ENCODE measurements around the gene PDZD7. TPM values are rescaled to one million over a fixed set of nuclear protein-coding genes. Genes with fewer than 3 reads are reported as not detected.

PDZD7 gene
- total RNA-seq, 2 donors from 2014 or later = 0.21 to 0.78 TPM

DNA sequence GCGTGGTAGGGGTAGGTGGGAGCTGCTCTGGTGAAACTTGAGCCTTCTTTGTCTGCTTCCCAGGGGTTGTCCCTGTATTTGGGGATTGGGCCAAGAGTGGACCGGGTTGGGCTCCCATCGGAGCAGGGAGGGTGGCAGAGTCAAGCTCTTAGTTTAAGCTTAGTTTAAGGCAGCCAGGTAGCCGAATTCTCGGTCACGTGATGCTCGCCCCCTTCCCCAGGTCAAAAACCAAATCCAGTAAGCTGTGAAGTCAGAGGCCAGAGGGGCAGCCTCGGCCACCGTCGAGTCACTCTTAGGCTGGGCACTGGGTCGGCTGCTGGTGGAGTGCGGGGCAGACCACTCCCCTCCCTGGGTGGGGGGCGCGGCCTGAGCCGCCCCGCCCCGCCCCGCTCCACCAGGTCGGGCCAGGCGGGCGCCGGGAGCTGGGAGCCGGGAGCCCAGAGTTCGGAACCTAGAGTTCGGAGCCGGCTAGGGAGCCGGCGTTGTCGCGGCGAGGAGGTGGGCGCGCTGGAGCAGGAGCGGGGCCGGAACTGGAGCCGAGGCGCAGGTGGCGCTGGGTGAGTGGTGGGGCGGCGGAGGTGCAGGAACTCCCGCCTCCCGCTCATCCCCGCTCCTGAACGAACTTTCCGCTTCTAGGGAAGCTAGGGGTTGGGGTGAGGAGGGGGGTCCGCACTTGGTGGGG is 34.1 kb downstream of the PDZD7 start:
- intact Hi-C loops (cut with DNase I, micrococcal nuclease) = no loop called here
- ATAC-seq (peak; percentile 35), DNase-seq (peak; percentile 58 to 65)

DNA sequence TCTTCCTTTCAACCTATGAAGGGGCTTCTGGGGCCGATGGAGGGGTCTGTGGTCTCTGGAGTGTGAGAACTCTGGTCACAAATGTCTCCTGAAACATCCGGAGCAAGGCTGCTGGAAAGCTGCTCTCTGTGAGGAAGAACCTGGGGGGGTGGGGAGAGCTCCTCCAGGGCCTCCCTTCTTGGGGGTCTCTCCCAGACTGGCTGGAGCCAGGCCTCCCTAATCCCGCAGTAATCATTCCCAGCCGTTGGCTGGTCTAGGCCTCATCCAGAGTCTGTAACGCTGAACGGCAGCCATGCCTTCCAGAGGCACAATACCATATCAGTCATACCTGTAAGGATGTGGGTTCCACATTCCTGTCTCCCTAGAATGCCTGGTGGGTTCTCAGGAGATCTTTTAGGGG is 35.7 kb downstream of the PDZD7 start:
- intact Hi-C loops (cut with DNase I, micrococcal nuclease) = no loop called here
- peak in 1 of 2 donors; percentile 27 for DNase-seq
- ATAC-seq = no peak

DNA sequence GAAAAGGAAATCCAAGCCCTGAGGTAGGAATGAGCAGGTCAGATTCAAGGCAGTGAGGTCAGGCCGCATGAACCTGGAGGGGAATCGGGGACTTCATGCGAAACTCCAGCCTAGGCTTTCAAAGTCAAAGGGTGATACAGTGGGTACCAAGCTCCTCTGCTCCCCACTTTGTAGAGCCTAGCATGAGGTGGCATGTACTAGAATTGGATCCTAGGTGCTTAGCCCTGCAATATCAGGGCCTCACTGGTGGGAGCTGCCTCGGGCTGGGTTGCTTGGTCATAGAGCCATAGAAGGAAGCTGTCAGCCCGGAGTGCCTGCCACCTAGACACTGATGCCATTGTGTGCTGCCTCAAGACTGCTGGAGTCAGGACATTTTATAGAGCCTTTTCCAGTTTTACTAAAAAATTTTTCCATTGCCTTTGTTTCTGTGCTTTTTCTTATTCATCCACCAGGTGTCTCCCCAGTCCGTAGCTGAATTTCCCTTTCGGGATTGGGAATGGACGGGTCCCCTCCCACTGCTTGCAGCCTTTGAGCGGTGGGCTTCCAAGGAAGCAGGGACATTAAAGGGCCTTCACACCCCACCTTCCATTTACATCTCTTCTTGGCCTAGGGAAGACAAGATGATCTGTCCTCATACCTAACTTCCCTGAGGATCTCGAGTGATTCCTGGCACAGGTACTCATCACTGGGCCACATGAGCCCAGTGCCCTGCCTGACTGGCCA is 36.8 kb downstream of the PDZD7 start:
- ATAC-seq = no peak
- DNase-seq = no peak
- intact Hi-C loops (cut with DNase I, micrococcal nuclease) = no loop called here

DNA sequence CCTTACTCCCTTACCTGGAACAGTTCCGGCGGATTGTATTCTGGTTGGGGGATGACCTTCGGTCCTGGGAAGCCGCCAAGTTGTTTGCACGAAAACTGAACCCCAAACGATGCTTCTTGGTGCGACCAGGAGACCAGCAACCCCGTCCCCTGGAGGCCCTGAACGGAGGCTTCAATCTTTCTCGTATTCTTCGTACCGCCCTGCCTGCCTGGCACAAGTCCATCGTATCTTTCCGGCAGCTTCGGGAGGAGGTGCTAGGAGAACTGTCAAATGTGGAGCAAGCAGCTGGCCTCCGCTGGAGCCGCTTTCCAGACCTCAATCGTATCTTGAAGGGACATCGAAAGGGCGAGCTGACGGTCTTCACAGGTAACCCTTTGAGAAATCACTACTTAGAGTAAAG is 41.8 kb downstream of the PDZD7 start:
- DNase-seq (no peak), ATAC-seq (no peak)
- intact Hi-C loops (cut with DNase I, micrococcal nuclease) = no loop called here

DNA sequence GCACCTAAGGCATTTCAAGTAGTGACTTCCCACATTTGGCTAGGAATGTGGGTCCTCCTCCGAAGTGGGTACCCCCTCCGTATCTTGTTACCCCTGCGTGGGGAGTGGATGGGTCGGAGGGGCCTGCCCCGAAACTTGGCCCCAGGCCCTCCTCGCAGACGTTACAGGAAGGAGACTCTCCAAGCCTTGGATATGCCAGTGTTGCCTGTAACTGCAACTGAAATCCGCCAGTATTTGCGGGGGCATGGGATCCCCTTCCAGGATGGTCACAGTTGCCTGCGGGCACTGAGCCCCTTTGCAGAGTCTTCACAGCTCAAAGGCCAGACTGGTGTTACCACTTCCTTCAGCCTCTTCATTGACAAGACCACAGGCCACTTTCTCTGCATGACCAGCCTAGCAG is 42.8 kb downstream of the PDZD7 start:
- ATAC-seq (no peak), DNase-seq (no peak)
- intact Hi-C loops (cut with DNase I, micrococcal nuclease) = no loop called here

DNA sequence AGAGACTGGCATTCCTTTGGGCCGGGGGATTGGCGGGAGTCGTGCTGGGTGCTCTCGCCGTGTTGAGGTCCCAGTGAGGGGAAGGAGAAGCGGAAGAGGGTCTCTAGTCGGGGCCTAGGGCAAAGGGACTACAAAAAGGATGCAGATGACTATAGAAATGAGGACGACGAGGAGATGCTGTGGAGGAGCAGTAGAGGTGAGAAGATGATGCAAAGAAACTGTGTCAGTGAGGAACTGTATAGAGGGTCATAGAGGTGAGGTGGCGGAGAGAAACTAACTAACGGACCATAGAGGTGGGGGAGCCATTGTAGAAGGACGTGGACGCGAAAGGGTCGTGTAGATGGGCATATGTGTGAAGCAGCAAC is 43.3 kb downstream of the PDZD7 start:
- DNase-seq (no peak), ATAC-seq (no peak)
- intact Hi-C loops (cut with DNase I, micrococcal nuclease) = no loop called here

DNA sequence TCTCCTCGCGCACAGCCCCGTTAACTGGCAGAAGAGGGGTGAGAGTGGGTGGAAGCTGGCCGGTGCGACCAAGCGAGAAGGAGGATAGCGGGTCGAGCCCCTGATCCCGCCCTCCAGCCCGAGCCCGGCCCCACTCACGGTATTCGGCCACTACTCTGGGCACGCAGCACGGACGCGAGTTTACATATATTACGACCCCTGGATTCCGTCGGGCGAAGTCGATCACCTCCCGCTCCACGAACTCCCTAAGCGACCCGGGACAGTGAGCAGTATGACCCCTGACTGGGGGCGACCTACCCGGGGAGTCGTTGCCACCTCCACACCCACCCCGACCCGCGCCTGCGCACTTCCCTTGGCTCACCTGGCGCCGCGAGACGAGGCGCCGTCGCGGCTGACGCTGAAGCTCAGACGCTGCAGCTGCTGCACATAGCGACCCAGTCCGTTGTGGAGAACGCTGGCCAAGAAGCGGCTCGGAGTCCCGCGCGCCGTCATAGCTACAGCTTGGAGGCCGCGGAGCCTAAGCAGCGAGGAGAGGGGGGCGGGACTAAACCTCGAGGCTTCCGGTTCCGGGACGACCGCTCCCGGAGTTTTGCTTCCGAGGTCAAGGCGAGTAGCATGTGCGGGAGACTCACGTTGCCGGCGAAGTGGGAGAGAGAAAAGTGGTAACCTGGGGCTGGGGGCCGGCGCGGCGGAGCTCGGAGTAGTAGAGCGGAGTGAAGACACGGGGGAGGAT is 43.8 kb downstream of the PDZD7 start, which contains the start of the genes MRPL43 and TWNK:
Gene MRPL43, minus strand, starts transcription at position 546 of the 733 bp plus-strand sequence. Its CDS starts 54 bp downstream, at position 492.
Gene TWNK, plus strand, starts transcription at position 592 of the 733 bp plus-strand sequence. CDS start 668 bp downstream, outside the sequence.
- peak; percentile 80 for ATAC-seq
- intact Hi-C loops (cut with DNase I, micrococcal nuclease) = no loop called here

DNA sequence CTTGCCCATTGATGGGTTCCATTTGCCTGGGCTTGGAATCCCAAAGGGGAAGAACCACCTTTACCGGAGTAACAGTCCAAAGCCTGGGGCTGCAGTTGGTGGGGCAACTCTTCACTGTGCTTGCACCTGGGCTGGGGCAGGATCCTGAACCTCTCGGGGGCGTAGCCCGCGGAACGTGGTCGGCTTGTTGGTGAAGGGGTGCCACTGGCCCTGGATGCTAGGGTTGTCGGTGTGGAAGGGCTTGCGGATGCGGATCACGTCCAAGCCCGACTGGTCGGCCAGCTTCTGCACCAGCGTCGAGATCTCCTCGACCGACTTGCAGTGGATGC is 44.3 kb downstream of the PDZD7 start:
- DNase-seq = peak in 1 of 2 donors; percentile 34
- intact Hi-C loops (cut with DNase I, micrococcal nuclease) = no loop called here
- ATAC-seq = peak; percentile 18

More for the DNA sequence above, 43.8 kb downstream of the PDZD7 start, which contains the start of the genes MRPL43 and TWNK:
- DNase-seq = peak; percentile 81 to 93

DNA sequence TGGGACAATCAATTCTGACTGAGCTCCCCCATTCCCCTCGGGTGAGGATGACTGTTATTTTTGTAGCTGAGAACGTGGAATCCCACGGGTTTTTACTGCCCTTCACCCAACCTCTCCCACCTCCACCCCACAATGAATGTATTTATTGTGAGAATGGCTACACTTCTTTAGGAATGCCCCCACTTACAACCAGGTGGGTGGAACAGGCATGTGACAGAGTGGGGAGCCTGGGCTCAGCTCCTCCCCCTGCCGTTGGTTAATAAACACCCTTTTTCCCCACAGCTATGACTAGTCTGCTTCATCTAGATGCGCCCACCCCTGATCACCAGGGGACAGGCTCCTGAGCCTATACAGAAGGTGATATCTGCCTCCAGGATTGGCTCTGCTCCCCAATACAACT is 45.6 kb downstream of the PDZD7 start:
- ATAC-seq = no peak
- DNase-seq = peak in 1 of 2 donors; percentile 18
- intact Hi-C loops (cut with DNase I, micrococcal nuclease) = no loop called here

DNA sequence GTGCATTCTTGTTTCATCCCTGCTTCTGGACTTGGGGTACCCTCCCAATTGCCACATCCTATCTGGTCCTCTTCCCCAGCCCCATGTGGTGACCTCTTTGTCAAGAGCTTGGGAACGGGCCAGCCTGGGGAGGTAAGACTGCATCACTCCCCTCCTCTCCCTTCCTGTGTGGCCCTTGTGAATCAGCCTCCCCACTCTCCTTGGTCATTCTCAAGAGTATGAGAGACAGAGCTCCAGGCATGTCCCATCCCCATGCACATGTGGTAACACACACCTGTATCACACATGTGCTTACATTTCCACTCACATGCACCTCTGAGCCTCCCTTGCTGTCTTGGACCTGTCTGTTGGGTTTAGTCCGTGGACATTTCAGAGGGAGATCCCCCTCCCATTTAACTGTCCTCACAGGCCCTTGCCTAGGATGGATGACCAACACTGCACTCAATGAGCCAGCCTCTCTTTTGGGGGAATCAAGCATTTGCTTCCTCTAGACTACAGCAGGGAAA is 46.2 kb downstream of the PDZD7 start:
- intact Hi-C loops (cut with DNase I, micrococcal nuclease) = no loop called here
- DNase-seq (peak; percentile 5 to 14), ATAC-seq (no peak)

DNA sequence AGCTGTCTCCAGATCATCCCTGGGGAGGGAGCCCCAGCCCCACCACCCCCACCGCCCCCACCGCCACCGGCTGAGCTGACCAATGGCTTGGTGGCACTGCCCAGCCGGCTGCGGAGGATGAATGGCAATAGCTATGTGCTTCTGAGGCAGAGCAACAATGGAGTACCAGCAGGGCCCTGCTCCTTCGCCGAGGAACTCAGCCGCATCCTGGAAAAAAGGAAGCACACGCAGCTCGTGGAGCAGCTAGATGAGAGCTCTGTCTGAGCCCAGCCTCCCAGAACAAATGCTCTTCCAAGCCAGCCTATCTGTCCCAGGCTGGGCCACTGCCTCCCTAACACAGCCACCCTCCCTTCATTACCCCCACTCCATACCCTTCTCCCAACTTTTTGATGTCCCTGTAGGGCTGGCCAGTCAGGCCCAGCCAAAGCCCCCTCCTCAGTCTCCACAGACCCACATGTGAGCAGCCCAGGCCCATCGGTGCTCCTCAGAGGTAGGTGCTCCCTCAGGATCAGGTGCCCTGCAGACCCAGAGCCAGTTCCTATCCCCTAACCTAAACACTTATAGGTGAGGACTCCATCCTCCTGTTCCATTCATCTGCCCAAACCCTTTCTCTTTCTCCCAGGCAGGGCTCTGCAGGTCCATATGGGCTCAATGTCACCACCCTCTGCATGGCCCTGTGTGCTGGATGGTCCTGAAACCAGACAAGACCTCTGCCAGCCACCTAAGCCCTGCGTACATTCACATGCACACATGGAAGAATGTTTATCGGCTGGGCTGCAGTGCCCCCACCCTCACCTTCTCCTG is 46.9 kb downstream of the PDZD7 start:
- ATAC-seq (no peak), DNase-seq (peak; percentile 6 to 23)
- intact Hi-C loops (cut with DNase I, micrococcal nuclease) = no loop called here

DNA sequence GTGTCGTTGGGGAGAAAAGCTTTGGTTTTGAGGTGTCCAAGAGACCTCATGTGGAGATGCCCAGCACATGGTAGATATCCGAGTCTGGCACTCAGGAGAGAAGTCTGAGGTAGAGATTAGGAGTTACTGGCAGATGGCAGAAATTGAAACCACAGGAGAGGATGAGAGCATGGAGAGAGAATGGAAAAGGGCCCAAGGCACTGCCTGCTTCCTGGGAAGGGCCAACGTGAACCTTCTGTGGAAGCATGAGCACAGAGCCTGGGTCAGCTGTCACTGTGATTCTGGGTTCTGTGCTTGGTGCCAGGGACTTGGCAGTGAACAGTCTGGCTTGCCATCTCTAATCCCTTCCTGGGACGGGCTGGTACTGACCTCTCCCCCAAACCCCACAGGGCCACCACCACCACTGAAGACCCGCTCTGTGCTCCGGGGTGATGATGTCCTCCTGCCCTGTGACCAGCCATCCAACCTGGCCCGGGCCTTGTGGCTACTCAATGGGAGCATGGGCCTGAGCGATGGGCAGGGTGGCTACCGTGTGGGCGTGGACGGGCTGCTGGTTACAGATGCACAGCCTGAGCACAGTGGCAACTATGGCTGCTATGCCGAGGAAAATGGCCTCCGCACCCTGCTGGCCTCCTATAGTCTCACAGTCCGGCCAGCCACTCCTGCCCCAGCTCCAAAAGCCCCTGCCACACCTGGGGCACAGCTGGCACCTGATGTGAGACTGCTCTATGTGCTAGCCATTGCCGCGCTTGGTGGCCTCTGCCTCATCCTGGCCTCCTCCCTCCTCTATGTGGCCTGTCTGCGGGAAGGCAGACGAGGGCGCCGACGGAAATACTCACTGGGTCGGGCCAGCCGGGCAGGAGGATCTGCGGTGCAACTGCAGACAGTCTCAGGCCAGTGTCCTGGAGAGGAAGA is 47.8 kb downstream of the PDZD7 start:
- ATAC-seq = no peak
- intact Hi-C loops (cut with DNase I, micrococcal nuclease) = no loop called here

DNA sequence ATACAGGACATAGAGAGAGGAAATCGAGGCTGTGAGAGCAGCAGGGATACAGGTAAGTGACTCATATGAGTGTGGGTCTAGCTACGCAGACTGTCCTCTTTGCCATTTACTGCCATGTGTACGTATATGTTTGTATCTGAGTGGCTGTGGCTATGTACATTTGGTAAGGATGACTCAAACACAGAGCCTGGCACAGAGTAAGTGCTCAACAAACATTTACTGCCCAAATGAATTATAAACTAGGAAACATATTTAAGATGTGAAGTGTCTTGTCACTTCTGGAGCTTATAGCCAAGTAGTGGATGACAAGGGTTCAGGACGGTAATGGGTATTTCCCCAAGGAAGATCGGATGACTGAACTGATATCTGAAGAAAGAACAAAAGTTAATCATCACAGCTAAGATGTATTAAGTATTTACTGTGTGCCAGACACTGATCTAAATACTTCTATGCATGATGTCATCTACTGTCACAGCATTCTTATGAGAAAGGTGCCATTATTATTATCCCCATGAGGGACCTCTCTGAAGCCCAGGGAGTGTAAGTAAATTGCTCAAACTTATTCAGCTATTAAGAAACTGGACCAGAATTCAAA is 49.7 kb downstream of the PDZD7 start:
- intact Hi-C loops (cut with DNase I, micrococcal nuclease) = no loop called here
- ATAC-seq = no peak
- DNase-seq = no peak

More for the DNA sequence above, 47.8 kb downstream of the PDZD7 start:
- peak in 1 of 2 donors; percentile 5 for DNase-seq

DNA sequence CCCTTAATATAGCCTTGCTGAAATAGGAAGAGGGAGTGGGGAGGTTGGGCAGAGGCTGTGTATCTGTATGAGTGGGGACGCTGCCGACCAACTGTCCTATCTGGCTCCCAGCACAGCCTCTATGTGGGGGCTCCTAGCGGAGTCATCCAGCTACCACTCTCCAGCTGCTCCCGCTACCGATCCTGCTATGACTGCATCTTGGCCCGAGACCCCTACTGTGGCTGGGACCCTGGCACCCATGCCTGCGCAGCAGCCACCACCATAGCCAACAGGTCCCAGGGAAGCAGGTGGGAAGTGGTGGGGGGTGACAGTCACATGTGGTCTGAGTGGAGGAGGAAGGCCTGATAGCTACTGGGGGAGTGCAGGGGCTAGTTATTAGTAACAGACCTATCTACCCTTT is 50.2 kb downstream of the PDZD7 start:
- DNase-seq (no peak), ATAC-seq (no peak)
- intact Hi-C loops (cut with DNase I, micrococcal nuclease) = no loop called here

DNA sequence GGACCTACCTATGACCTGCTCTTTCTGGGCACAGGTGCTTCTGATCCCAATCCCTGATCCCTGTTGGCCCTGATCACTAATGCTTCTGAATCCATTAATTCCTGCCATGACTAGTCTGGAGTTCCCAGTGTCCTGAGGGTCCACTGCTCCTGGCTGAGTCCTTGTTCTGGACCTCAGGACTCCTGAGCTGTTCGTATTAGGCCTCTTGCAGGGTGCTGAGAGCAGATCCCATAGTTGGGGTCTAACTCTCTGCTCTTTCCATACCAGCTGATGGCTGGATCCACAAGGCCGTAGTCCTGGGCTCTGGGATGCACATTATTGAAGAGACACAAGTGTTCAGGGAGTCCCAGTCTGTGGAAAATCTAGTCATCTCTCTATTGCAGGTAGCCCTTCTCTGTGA is 50.6 kb downstream of the PDZD7 start:
- ATAC-seq (no peak), DNase-seq (no peak)
- intact Hi-C loops (cut with DNase I, micrococcal nuclease) = no loop called here

DNA sequence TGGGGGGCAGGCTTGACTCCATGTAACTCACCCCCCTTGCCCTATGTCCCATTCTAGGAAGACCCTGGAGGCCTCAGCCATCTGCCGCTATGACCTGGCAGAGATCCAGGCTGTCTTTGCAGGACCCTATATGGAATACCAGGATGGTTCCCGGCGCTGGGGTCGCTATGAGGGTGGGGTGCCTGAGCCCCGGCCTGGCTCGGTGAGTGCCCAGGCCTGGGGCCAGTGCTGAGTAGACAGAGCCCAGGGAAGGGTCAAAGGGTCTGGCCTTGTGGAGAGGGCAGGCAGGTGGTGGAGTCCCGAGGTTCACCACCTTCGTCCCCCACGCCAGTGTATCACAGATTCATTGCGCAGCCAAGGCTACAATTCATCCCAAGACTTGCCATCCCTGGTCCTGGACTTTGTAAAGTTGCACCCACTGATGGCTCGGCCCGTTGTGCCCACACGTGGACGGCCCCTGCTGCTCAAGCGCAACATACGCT is 51.1 kb downstream of the PDZD7 start:
- intact Hi-C loops (cut with DNase I, micrococcal nuclease) = no loop called here
- ATAC-seq = no peak

DNA sequence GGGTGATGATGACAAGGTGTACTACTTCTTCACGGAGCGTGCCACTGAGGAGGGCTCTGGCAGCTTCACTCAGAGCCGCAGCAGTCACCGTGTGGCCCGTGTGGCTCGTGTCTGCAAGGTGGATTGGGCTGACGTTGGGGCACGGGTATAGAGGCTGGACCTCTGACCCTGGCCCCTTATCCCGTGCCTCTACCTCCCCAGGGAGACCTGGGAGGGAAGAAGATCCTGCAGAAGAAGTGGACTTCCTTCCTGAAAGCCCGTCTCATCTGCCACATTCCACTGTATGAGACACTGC is 52.1 kb downstream of the PDZD7 start:
- no peak for DNase-seq
- no peak for ATAC-seq
- intact Hi-C loops (cut with DNase I, micrococcal nuclease) = no loop called here

More for the DNA sequence above, 51.1 kb downstream of the PDZD7 start:
- no peak for DNase-seq
